Calu3 (cell line): Measurements from ENCODE around the gene UIMC1. TPM values are rescaled to one million over a fixed set of nuclear protein-coding genes. Genes with fewer than 3 reads are reported as not detected.
"Not testable (repeated sequence)": the region's sequence is repeated elsewhere in the genome, so short reads cannot be mapped to it uniquely, and the experiment has no call there.

Experiments used
- BruUV-seq: library from RNA; stranded (reverse); fragments of 400-500 nt; replicated peaks from 2 replicates; lab custom pipeline; 2021; lab: Mats Ljungman, UMichigan
- CTCF ChIA-PET: fragments of 300-600 bp; sonication (Branson Sonifier 250); formaldehyde crosslinking; loops from one replicate; lab custom pipeline; 2022; ENCODE audit warnings: antibody characterized with exemption; lab: Charles Lee
- DNase-seq: peaks from one replicate; pipeline ENCODE4 v3.0.0; 2022
- H3K27ac Mint-ChIP-seq: one replicate; pipeline ENCODE4 v1.8.0; 2022; ENCODE audit warnings: mixed read lengths; ENCODE audit not compliant: unreplicated experiment
- H3K27me3 Mint-ChIP-seq: one replicate; pipeline ENCODE4 v1.8.0; 2022; ENCODE audit warnings: mixed read lengths; ENCODE audit not compliant: unreplicated experiment
- H3K36me3 Mint-ChIP-seq: one replicate; pipeline ENCODE4 v1.8.0; 2022; ENCODE audit warnings: mild to moderate bottlenecking, moderate library complexity, mixed read lengths; ENCODE audit not compliant: insufficient read depth, unreplicated experiment
- H3K4me1 Mint-ChIP-seq: one replicate; pipeline ENCODE4 v1.8.0; 2022; ENCODE audit warnings: mild to moderate bottlenecking, low read depth, mixed read lengths; ENCODE audit not compliant: unreplicated experiment
- H3K4me3 Mint-ChIP-seq: one replicate; pipeline ENCODE4 v1.8.0; 2022; ENCODE audit warnings: mild to moderate bottlenecking, low read depth, moderate library complexity, mixed read lengths; ENCODE audit not compliant: unreplicated experiment
- H3K9me3 Mint-ChIP-seq: one replicate; pipeline ENCODE4 v1.8.0; 2022; ENCODE audit warnings: low read depth, mixed read lengths; ENCODE audit not compliant: unreplicated experiment
- CTCF ChIP-seq: fragments of 200-600 bp; IDR thresholded peaks from one replicate; pipeline ENCODE4 v1.8.0; 2022; ENCODE audit warnings: antibody characterized with exemption; ENCODE audit not compliant: unreplicated experiment
- intact Hi-C: fragments of 100-400 bp; cut with micrococcal nuclease; formaldehyde crosslinking; loops from one replicate; pipeline ENCODE4 v1.10.0; 2022; ENCODE audit not compliant: unreplicated experiment
- total RNA-seq: library from RNA; stranded (reverse); gene quantifications from 2 replicates; pipeline ENCODE4 v1.2.3, GENCODE V29; 2022

UIMC1 gene
- total RNA-seq, 1 experiment from 2014 or later = 51.3 TPM

- no peak for DNase-seq
- Mint-ChIP-seq H3K9me3 (no peaks in the 10 kb centered on the region), H3K36me3 (no peaks in the 10 kb centered on the region), H3K27me3 (no peaks in the 10 kb centered on the region), H3K4me3 (no peak overlapping the region), H3K4me1 (no peaks in the 10 kb centered on the region), H3K27ac (no peak overlapping the region)
- intact Hi-C loops = no loop called here
- TF ChIP-seq CTCF = no peak
- no TSS peak for BruUV-seq
- CTCF ChIA-PET = interaction anchor here (0.6 kb wide), 1 partner anchor 162 kb away, joined by 3 read pairs; no protein-coding TSS in a partner anchor
Measured at GRCh38 chr5:176873541-176874172, 132.9 kb downstream of the UIMC1 start.

GRCh38 chr5:176873011-176873410 is 133.6 kb downstream of the UIMC1 start:
- CTCF ChIA-PET = interaction anchor here (0.6 kb wide), 1 partner anchor 163 kb away, joined by 3 read pairs; no protein-coding TSS in a partner anchor
- H3K9me3 Mint-ChIP-seq, H3K4me1 Mint-ChIP-seq, H3K27me3 Mint-ChIP-seq, intact Hi-C loops, H3K27ac Mint-ChIP-seq, BruUV-seq, DNase-seq, H3K4me3 Mint-ChIP-seq, H3K36me3 Mint-ChIP-seq: not testable (repeated sequence)

- H3K4me1 Mint-ChIP-seq, H3K4me3 Mint-ChIP-seq, BruUV-seq, H3K9me3 Mint-ChIP-seq, H3K27ac Mint-ChIP-seq, intact Hi-C loops, H3K27me3 Mint-ChIP-seq, DNase-seq, H3K36me3 Mint-ChIP-seq: not testable (repeated sequence)
- CTCF ChIA-PET = interaction anchor here (0.7 kb wide), 1 partner anchor 34 kb away, joined by 3 read pairs; no protein-coding TSS in a partner anchor
Measured at GRCh38 chr5:176872586-176872985, 134.0 kb downstream of the UIMC1 start.

- H3K9me3 Mint-ChIP-seq, DNase-seq, BruUV-seq, intact Hi-C loops, H3K4me3 Mint-ChIP-seq, H3K27ac Mint-ChIP-seq, H3K27me3 Mint-ChIP-seq, H3K36me3 Mint-ChIP-seq, H3K4me1 Mint-ChIP-seq, CTCF ChIA-PET: not testable (repeated sequence)
Measured at GRCh38 chr5:176870644-176871043, 135.9 kb downstream of the UIMC1 start.

- no peaks in the 10 kb centered on the region for H3K4me1 Mint-ChIP-seq
- TF ChIP-seq CTCF = no peak
- H3K9me3 Mint-ChIP-seq = no peaks in the 10 kb centered on the region
- H3K27ac Mint-ChIP-seq = no peak overlapping the region
- H3K27me3 Mint-ChIP-seq = no peaks in the 10 kb centered on the region
- no peak overlapping the region for H3K4me3 Mint-ChIP-seq
- intact Hi-C loops = no loop called here
- peak; percentile 41 for DNase-seq
- no TSS peak for BruUV-seq
- no peaks in the 10 kb centered on the region for H3K36me3 Mint-ChIP-seq
- CTCF ChIA-PET = no interaction called here
Measured at GRCh38 chr5:176870110-176870591, 136.4 kb downstream of the UIMC1 start.
